Heart left ventricle (tissue), 13 donors: ENCODE data around the gene CRY2.

Experiments used
- CTCF ChIP-seq, 12 donors: fragments of 200-600 bp; sonication (generic) in 4 of 12; IDR thresholded peaks; one replicate each; pipeline versions ENCODE4 v1.5.0 to v1.8.0; 2018 to 2022; ENCODE audit warnings: antibody characterized with exemption in 12 of 12, mild to moderate bottlenecking in 5 of 12
- POLR2A ChIP-seq, 2 donors: fragments of 450-650 bp; IDR thresholded peaks; one replicate each; pipeline ENCODE4 v1.6.1; 2017; ENCODE audit warnings: antibody characterized with exemption in 2 of 2, mild to moderate bottlenecking in 2 of 2, moderate library complexity in 2 of 2
- donor health status: ischemic (EF 13 %, LVEDD 7.1; RV severe dilation, severe dysfunction).
- donor health status: DM: no; HTN: yes; CAD: no.
- donor health status: DM: no; HTN: no; CAD: no.
- donor health status: ischemic (EF 25% LVEDD 6.9; RV normal size, moderate dysfunction).
- donor health status: ischemic (EF 25% LVEDD 5.7; RV mildly dilated, moderate dysfunction).
- donor health status: ischemic (EF 35%, LVEDD 5.7; RV mildly dilated, moderate dysfunction).
- donor health status: nonischemic (EF 11% LVEDD 7.7; RV severe dilation, severe dysfunction).
- donor health status: DM: yes; HTN: yes; CAD: no.
- donor health status: PGD.
- donor health status: ischemic (EF 29% LVEDD 5.4; RV normal size, mild dysfunction).
- donor health status: nonischemic (EF 23%, LVEDD 6.1; RV moderate dilation, normal function).

- TF ChIP-seq CTCF (IDR thresholded peaks at IDR 0.05) (no peak), POLR2A (IDR thresholded peaks at IDR 0.05) (no peak)
These were observed 10.7 kb downstream of the CRY2 start for GRCh38 chr11:45857961-45858474.
